Osteoblast (primary cell): Measurements from ENCODE around the gene PFDN1. TPM values are rescaled to one million over a fixed set of nuclear protein-coding genes. Genes with fewer than 3 reads are reported as not detected.

Experiments used
- DNase-seq: peaks from one replicate; pipeline ENCODE4 v3.0.0; 2011; ENCODE audit warnings: low spot score, mixed read lengths; ENCODE audit not compliant: insufficient read length; ENCODE audit errors: missing footprints
- H2AFZ ChIP-seq: 2 replicates; pipeline ENCODE4 v1.6.0; 2011; ENCODE audit warnings: mild to moderate bottlenecking, low read length
- H3K27ac ChIP-seq: 2 replicates; pipeline ENCODE4 v1.5.1; 2011; ENCODE audit warnings: mild to moderate bottlenecking, low read depth, low read length, moderate library complexity
- H3K27me3 ChIP-seq: 2 replicates; pipeline ENCODE4 v1.6.0; 2012; ENCODE audit warnings: mild to moderate bottlenecking, control low read depth, inconsistent platforms, low read length, moderate library complexity; ENCODE audit not compliant: insufficient read depth
- H3K36me3 ChIP-seq: 2 replicates; pipeline ENCODE4 v1.5.1; 2011; ENCODE audit warnings: mild to moderate bottlenecking, low read length, control low read depth, moderate library complexity; ENCODE audit not compliant: insufficient read depth
- H3K4me1 ChIP-seq: 2 replicates; pipeline ENCODE4 v1.5.1; 2011; ENCODE audit warnings: mild to moderate bottlenecking, low read length, control low read depth, moderate library complexity; ENCODE audit not compliant: insufficient read depth
- H3K4me2 ChIP-seq: 2 replicates; pipeline ENCODE4 v1.6.0; 2011; ENCODE audit warnings: mild to moderate bottlenecking, low read length; ENCODE audit not compliant: insufficient read depth
- H3K4me3 ChIP-seq: fragments of 200-600 bp; sonication (generic); 3 replicates; pipeline ENCODE4 v1.5.1; 2012; ENCODE audit warnings: mild to moderate bottlenecking, low read length, inconsistent platforms; ENCODE audit not compliant: insufficient read depth
- H3K79me2 ChIP-seq: 2 replicates; pipeline ENCODE4 v1.6.0; 2012; ENCODE audit warnings: mild to moderate bottlenecking, low read length, control low read depth, inconsistent platforms; ENCODE audit not compliant: insufficient read depth
- H3K9me3 ChIP-seq: 2 replicates; pipeline ENCODE4 v1.5.1; 2011; ENCODE audit warnings: low read depth, low read length, control low read depth
- H4K20me1 ChIP-seq: 2 replicates; pipeline ENCODE4 v1.6.0; 2012; ENCODE audit warnings: mild to moderate bottlenecking, low read length, control low read depth; ENCODE audit not compliant: insufficient read depth
- total RNA-seq: library from RNA; depleted of rRNA; stranded (reverse); fragments of >200 nt; gene quantifications from 2 replicates; pipeline ENCODE4 v1.2.3, GENCODE V29; 2012
- TF ChIP-seq, protein P1 (sequence below): IDR thresholded peaks from 2 replicates; pipeline ENCODE4 v1.5.1; 2011; ENCODE audit warnings: mild to moderate bottlenecking, low read depth, low read length, moderate library complexity; ENCODE audit errors: extremely low read depth

Gene PFDN1
- total RNA-seq, 1 donor = 65.9 TPM

DNA sequence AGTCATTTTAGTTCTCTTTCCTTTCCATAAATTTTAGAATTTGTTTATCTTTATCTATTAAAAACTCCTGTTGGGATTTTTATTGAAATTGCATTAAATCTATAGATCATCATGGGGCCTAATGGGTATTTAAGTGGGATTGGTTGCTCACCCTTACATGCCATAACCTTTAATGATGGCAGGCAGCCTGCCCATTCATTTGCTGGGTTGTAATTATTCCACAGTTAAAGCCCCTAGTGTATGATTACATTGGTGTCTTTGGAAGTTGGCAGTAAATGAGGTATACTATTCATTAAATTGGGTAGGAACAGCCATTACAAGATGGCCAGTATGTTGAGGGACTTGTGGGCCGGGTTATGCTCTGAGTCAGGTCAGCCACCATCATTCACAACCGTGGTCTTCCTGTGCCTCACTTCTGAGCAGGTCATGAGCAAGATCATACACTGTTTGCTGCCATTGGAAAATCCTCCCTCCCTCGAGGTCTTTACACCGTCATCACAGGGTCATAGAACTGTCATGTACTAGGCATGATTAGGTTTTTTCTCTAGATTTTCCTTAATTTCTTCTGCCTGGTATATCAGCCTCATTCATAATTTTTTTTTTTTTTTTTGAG, 68.4 kb downstream of the PFDN1 start:
- Histone ChIP-seq H4K20me1 (peaks cover 7% of the 10 kb centered on the region), H3K4me3 (no peak overlapping the region), H3K9me3 (no peaks in the 10 kb centered on the region), H3K36me3 (no peaks in the 10 kb centered on the region), H3K27ac (no peak overlapping the region), H2AFZ (no peak overlapping the region), H3K4me2 (no peak overlapping the region), H3K4me1 (no peaks in the 10 kb centered on the region), H3K27me3 (no peaks in the 10 kb centered on the region), H3K79me2 (peaks cover 7% of the 10 kb centered on the region)
- no peak for DNase-seq
- TF ChIP-seq, protein P1, sequence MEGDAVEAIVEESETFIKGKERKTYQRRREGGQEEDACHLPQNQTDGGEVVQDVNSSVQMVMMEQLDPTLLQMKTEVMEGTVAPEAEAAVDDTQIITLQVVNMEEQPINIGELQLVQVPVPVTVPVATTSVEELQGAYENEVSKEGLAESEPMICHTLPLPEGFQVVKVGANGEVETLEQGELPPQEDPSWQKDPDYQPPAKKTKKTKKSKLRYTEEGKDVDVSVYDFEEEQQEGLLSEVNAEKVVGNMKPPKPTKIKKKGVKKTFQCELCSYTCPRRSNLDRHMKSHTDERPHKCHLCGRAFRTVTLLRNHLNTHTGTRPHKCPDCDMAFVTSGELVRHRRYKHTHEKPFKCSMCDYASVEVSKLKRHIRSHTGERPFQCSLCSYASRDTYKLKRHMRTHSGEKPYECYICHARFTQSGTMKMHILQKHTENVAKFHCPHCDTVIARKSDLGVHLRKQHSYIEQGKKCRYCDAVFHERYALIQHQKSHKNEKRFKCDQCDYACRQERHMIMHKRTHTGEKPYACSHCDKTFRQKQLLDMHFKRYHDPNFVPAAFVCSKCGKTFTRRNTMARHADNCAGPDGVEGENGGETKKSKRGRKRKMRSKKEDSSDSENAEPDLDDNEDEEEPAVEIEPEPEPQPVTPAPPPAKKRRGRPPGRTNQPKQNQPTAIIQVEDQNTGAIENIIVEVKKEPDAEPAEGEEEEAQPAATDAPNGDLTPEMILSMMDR = no peak

- no peaks in the 10 kb centered on the region for H3K27me3 ChIP-seq
- no peak overlapping the region for H3K4me2 ChIP-seq
- TF ChIP-seq, protein P1 = no peak
Measured at GRCh38 chr5:140232731-140233130, 70.2 kb downstream of the PFDN1 start.

DNA sequence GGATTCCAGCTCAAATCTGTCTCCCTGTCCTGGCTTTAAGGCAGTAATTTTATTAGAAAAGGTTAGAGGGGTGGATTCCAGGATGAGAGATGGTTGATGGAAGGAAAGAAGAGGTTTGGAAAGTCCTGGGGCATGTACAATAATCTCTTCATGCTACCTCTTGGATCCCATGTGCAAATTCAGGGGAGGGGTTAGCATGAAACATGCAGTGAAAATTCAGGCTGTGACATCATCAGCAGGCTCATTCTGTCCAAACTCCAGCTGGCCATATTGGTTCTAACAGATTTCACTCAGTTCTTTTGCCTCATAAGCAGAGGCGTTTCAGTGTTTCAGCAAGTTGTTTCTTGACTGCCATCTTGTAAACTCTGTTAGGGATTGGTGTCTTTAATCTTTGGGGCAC, 72.5 kb downstream of the PFDN1 start:
- H3K4me1 ChIP-seq = no peaks in the 10 kb centered on the region
- H3K79me2 ChIP-seq = peaks cover 16% of the 10 kb centered on the region
- H2AFZ ChIP-seq = no peak overlapping the region
- H3K36me3 ChIP-seq = no peaks in the 10 kb centered on the region
- TF ChIP-seq, protein P1 = no peak
- no peak overlapping the region for H3K4me2 ChIP-seq
- no peaks in the 10 kb centered on the region for H3K27me3 ChIP-seq
- no peak overlapping the region for H3K27ac ChIP-seq
- DNase-seq = no peak
- H3K9me3 ChIP-seq = no peaks in the 10 kb centered on the region
- H3K4me3 ChIP-seq = no peak overlapping the region
- no peaks in the 10 kb centered on the region for H4K20me1 ChIP-seq

More at GRCh38 chr5:140232731-140233130, 70.2 kb downstream of the PFDN1 start:
- Histone ChIP-seq H3K27ac (no peak overlapping the region), H3K4me1 (no peaks in the 10 kb centered on the region), H2AFZ (no peak overlapping the region), H3K79me2 (peaks cover 7% of the 10 kb centered on the region), H3K9me3 (no peaks in the 10 kb centered on the region), H3K4me3 (no peak overlapping the region), H3K36me3 (no peaks in the 10 kb centered on the region), H4K20me1 (no peaks in the 10 kb centered on the region)
- no peak for DNase-seq

DNA sequence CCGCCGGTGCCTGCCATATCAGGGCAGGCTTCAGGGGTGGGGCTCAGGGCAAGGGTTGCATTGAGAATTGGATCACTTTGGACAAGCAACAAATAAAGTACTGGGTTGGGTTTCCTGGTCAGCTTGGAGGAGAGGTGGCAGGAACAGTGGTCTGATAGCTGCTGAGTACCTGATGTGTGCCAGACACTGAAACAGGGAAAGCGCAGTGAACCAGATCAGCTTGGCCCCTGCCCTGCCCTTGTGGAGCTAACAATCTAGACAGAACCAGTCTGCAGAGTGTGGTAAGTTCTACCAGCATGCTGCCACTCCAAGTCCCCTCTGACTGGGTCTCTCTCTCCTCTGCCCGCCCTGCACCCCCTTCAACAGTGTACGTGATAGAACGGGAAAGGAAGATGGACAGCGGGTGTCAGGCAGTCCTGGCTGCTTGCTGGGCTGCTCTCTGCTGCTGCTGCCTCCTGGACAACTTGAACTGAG, 74.5 kb downstream of the PFDN1 start:
- DNase-seq = no peak
- Histone ChIP-seq H3K27me3 (no peaks in the 10 kb centered on the region), H3K79me2 (peaks cover 18% of the 10 kb centered on the region), H2AFZ (no peak overlapping the region), H3K4me1 (peaks cover 5% of the 10 kb centered on the region), H3K4me2 (no peak overlapping the region), H3K36me3 (no peaks in the 10 kb centered on the region), H3K4me3 (no peak overlapping the region), H3K9me3 (no peaks in the 10 kb centered on the region), H3K27ac (no peak overlapping the region), H4K20me1 (no peaks in the 10 kb centered on the region)
- TF ChIP-seq, protein P1 = no peak
